Measurements from ENCODE around the gene GMFB. TPM values are rescaled to one million over a fixed set of nuclear protein-coding genes. Genes with fewer than 3 reads are reported as not detected.

GMFB gene
- total and polyA plus RNA-seq, 9 of the 15 experiments (the other 6 are each of a cell fraction or from before 2014, with no cell fraction given) = 14.0 to 31.7 (median 20.5) TPM

DNA sequence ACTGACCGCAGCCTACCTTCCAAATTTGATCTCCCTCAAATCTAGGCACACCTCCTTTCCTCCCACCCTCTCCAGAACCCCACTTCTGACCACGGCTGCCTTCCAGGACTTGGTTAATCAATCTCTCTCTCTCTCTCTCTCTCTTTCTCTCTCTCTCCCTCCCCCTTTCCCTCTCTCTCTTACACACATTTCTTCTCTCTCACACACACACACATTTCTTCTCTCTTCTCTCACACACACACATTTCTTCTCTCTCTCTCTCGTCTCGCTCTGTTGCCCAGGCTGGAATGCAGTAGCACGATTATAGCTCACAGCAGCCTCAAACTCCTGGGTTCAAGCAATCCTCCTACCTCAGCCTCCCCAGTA is 521 bp upstream of the GMFB start (continued):
- 0 out of 2 replicates have a peak, but pooled peaks have one; percentile 39 for TF ChIP-seq THRB (CRISPR knock-in tag; conservative IDR thresholded peaks at IDR 0.05)
- peak; percentile 55; the same call in 1 of the 2 replicates for TF ChIP-seq DPF2 (IDR thresholded peaks at IDR 0.05)
- 0 out of 2 replicates have a peak, but pooled peaks have one; percentile 50 for TF ChIP-seq MTA1 (IDR thresholded peaks at IDR 0.05; ENCODE audit: borderline replicate concordance)
- TF ChIP-seq ELF4 (CRISPR knock-in tag; IDR thresholded peaks at IDR 0.05) = 0 out of 2 replicates have a peak, but pooled peaks have one; percentile 46
- TF ChIP-seq HMG20A (CRISPR knock-in tag; conservative IDR thresholded peaks at IDR 0.05) = no peak
- TF ChIP-seq STAT5A (IDR thresholded peaks at IDR 0.05; ENCODE audit: borderline replicate concordance, low read length) = no peak
- TF ChIP-seq BRD9 (IDR thresholded peaks at IDR 0.05; ENCODE audit: low read depth, partially characterized antibody) = peak; percentile 20
- TF ChIP-seq ARID2 (IDR thresholded peaks at IDR 0.05) = 0 out of 2 replicates have a peak, but pooled peaks have one; percentile 12
- no peak for TF ChIP-seq TAF7 (tag; IDR thresholded peaks at IDR 0.05)
- peak; percentile 65; the same call in 1 of the 2 replicates for TF ChIP-seq NFRKB (IDR thresholded peaks at IDR 0.05; ENCODE audit: low read depth)
- TF ChIP-seq, protein P1, sequence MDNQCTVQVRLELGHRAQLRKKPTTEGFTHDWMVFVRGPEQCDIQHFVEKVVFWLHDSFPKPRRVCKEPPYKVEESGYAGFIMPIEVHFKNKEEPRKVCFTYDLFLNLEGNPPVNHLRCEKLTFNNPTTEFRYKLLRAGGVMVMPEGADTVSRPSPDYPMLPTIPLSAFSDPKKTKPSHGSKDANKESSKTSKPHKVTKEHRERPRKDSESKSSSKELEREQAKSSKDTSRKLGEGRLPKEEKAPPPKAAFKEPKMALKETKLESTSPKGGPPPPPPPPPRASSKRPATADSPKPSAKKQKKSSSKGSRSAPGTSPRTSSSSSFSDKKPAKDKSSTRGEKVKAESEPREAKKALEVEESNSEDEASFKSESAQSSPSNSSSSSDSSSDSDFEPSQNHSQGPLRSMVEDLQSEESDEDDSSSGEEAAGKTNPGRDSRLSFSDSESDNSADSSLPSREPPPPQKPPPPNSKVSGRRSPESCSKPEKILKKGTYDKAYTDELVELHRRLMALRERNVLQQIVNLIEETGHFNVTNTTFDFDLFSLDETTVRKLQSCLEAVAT (IDR thresholded peaks at IDR 0.05) = peak; percentile 61 to 92; a peak in 3 of 4 replicates
- TF ChIP-seq, protein P2, sequence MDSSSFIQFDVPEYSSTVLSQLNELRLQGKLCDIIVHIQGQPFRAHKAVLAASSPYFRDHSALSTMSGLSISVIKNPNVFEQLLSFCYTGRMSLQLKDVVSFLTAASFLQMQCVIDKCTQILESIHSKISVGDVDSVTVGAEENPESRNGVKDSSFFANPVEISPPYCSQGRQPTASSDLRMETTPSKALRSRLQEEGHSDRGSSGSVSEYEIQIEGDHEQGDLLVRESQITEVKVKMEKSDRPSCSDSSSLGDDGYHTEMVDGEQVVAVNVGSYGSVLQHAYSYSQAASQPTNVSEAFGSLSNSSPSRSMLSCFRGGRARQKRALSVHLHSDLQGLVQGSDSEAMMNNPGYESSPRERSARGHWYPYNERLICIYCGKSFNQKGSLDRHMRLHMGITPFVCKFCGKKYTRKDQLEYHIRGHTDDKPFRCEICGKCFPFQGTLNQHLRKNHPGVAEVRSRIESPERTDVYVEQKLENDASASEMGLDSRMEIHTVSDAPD (CRISPR knock-in tag; IDR thresholded peaks at IDR 0.05) = no peak
- TF ChIP-seq MTA2 (IDR thresholded peaks at IDR 0.05; ENCODE audit: low read depth) = 0 out of 2 replicates have a peak, but pooled peaks have one; percentile 26
- no peak for TF ChIP-seq MCM3 (IDR thresholded peaks at IDR 0.05)
- TF ChIP-seq ZNF263 (CRISPR knock-in tag; IDR thresholded peaks at IDR 0.05; ENCODE audit: borderline replicate concordance) = no peak
- TF ChIP-seq SMARCA4 (IDR thresholded peaks at IDR 0.05) = 0 out of 2 replicates have a peak, but pooled peaks have one; percentile 40
- TF ChIP-seq SNIP1 (IDR thresholded peaks at IDR 0.05; ENCODE audit: low read depth) = 0 out of 2 replicates have a peak, but pooled peaks have one; percentile 24
- TF ChIP-seq, protein P3, sequence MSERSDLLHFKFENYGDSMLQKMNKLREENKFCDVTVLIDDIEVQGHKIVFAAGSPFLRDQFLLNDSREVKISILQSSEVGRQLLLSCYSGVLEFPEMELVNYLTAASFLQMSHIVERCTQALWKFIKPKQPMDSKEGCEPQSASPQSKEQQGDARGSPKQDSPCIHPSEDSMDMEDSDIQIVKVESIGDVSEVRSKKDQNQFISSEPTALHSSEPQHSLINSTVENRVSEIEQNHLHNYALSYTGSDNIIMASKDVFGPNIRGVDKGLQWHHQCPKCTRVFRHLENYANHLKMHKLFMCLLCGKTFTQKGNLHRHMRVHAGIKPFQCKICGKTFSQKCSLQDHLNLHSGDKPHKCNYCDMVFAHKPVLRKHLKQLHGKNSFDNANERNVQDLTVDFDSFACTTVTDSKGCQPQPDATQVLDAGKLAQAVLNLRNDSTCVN (CRISPR knock-in tag; IDR thresholded peaks at IDR 0.05) = peak; percentile 89
- TF ChIP-seq EP300 (IDR thresholded peaks at IDR 0.05; ENCODE audit: low read length) = no peak
- peak; percentile 18 for TF ChIP-seq PHF20 (IDR thresholded peaks at IDR 0.05; ENCODE audit: partially characterized antibody)
- TF ChIP-seq SUPT5H (IDR thresholded peaks at IDR 0.05) = 0 out of 2 replicates have a peak, but pooled peaks have one; percentile 1
- peak; percentile 59; the same call in 1 of the 2 replicates for TF ChIP-seq SMARCE1 (IDR thresholded peaks at IDR 0.05)
- TF ChIP-seq PHB2 (IDR thresholded peaks at IDR 0.05; ENCODE audit: low read depth) = peak; percentile 31; the same call in 1 of the 2 replicates
- peak; percentile 65; the same call in 1 of the 2 replicates for TF ChIP-seq NKRF (IDR thresholded peaks at IDR 0.05; ENCODE audit: borderline replicate concordance)
- peak; percentile 80; the same call in 1 of the 2 replicates for TF ChIP-seq LARP7 (IDR thresholded peaks at IDR 0.05)
